ENCODE results near the gene HSPH1. TPM values are rescaled to one million over a fixed set of nuclear protein-coding genes. Genes with fewer than 3 reads are reported as not detected.

The HSPH1 gene
- total and polyA plus RNA-seq, 4 donors, result 11.0 to 30.3 (median 20.3) TPM

DNA sequence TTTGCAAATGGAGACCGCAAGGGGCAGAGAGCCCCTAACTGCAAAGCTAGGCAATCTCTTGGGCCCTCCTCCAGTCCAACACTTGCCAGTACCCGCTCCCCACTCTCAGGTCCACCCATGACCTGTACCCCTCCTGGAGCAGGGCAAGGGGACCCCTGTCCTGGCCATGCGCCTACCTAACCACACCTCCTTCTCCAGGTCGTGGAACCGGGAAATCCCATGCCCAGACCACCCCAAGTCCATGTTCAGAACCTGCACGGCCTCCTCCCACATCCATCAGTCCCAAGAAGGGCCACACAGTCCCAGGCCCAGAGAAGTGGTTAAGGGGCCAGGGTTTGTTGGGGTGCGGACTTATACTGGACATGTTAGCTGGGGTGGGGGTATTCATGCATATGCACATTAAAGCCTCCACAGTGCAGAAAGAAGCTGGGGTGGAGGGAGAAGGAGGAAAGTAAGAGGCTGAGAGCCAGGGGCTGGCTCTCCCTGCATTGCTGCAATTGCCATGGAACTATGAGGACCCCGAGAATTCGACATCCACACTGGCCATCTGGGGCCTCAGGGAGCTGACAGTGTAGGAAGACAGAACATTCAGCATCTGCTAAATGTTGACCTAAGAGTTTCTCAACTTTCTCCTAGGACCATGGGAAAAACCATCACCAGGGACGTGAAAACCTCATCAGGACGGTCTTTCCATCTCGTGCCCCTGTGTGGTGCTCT lies 39.0 kb downstream of the HSPH1 start:
- 86% methylated on average over 12 of the region's 12 CpGs for WGBS
- no peak overlapping the region for H3K9ac ChIP-seq (ENCODE audit: low read depth in 1 of 2, low read length in 2 of 2)
- no peak for DNase-seq (ENCODE audit: low spot score)
- H3K4me3 ChIP-seq (ENCODE audit: low read depth in 1 of 3, low read length in 3 of 3), result no peak overlapping the region
- peaks cover 0 to 11% (median 0%) of the 10 kb centered on the region in 4 donors for H3K27me3 ChIP-seq (ENCODE audit: control insufficient read depth in 4 of 4, insufficient read depth in 4 of 4, low read length in 3 of 4)
- H3K4me1 ChIP-seq (ENCODE audit: control insufficient read depth in 4 of 4, insufficient read depth in 4 of 4, low read length in 3 of 4), result no peaks in the 10 kb centered on the region
- TF ChIP-seq, protein P1, sequence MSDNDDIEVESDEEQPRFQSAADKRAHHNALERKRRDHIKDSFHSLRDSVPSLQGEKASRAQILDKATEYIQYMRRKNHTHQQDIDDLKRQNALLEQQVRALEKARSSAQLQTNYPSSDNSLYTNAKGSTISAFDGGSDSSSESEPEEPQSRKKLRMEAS (IDR thresholded peaks at IDR 0.05), result no peak
- no peak for TF ChIP-seq NR2F2 (IDR thresholded peaks at IDR 0.05)
- TF ChIP-seq CTCF (IDR thresholded peaks at IDR 0.05; ENCODE audit: low read depth, low read length, missing input control), result no peak
- no peak for TF ChIP-seq HNF4G (IDR thresholded peaks at IDR 0.05)
- no peak for TF ChIP-seq FOXA2 (IDR thresholded peaks at IDR 0.05)
- TF ChIP-seq REST (IDR thresholded peaks at IDR 0.05), result no peak
- TF ChIP-seq RXRA (IDR thresholded peaks at IDR 0.05), result no peak
- TF ChIP-seq EGR1 (IDR thresholded peaks at IDR 0.05; ENCODE audit: low read depth in 2 of 2), result no peak
- no peak for TF ChIP-seq SP1 (IDR thresholded peaks at IDR 0.05)
- no peak for TF ChIP-seq HNF4A (conservative IDR thresholded peaks at IDR 0.05)
- no peak for TF ChIP-seq YY1 (IDR thresholded peaks at IDR 0.05)
- no peak overlapping the region for H3K27ac ChIP-seq (ENCODE audit: low read depth in 1 of 2, low read length in 2 of 2)
- no peaks in the 10 kb centered on the region for H3K36me3 ChIP-seq (ENCODE audit: control insufficient read depth in 4 of 4, insufficient read depth in 3 of 4, low read depth in 1 of 4, low read length in 3 of 4)
- H3K9me3 ChIP-seq (ENCODE audit: control insufficient read depth in 4 of 4, low read length in 3 of 4), result no peaks in the 10 kb centered on the region

GRCh38 chr13:31122143-31122542 lies 39.6 kb downstream of the HSPH1 start:
- Histone ChIP-seq H3K36me3 (ENCODE audit: control insufficient read depth in 4 of 4, insufficient read depth in 3 of 4, low read depth in 1 of 4, low read length in 3 of 4) (no peaks in the 10 kb centered on the region), H3K4me1 (ENCODE audit: control insufficient read depth in 4 of 4, insufficient read depth in 4 of 4, low read length in 3 of 4) (no peaks in the 10 kb centered on the region), H3K4me3 (ENCODE audit: low read depth in 1 of 3, low read length in 3 of 3) (no peak overlapping the region), H3K9me3 (ENCODE audit: control insufficient read depth in 4 of 4, low read length in 3 of 4) (no peaks in the 10 kb centered on the region), H3K27me3 (ENCODE audit: control insufficient read depth in 4 of 4, insufficient read depth in 4 of 4, low read length in 3 of 4) (peaks cover 0 to 11% (median 0%) of the 10 kb centered on the region in 4 donors), H3K27ac (ENCODE audit: low read depth in 1 of 2, low read length in 2 of 2) (no peak overlapping the region), H3K9ac (ENCODE audit: low read depth in 1 of 2, low read length in 2 of 2) (no peak overlapping the region)
- TF ChIP-seq, protein P2, sequence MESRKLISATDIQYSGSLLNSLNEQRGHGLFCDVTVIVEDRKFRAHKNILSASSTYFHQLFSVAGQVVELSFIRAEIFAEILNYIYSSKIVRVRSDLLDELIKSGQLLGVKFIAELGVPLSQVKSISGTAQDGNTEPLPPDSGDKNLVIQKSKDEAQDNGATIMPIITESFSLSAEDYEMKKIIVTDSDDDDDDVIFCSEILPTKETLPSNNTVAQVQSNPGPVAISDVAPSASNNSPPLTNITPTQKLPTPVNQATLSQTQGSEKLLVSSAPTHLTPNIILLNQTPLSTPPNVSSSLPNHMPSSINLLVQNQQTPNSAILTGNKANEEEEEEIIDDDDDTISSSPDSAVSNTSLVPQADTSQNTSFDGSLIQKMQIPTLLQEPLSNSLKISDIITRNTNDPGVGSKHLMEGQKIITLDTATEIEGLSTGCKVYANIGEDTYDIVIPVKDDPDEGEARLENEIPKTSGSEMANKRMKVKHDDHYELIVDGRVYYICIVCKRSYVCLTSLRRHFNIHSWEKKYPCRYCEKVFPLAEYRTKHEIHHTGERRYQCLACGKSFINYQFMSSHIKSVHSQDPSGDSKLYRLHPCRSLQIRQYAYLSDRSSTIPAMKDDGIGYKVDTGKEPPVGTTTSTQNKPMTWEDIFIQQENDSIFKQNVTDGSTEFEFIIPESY (IDR thresholded peaks at IDR 0.05), result no peak
- no peak for TF ChIP-seq RAD21 (IDR thresholded peaks at IDR 0.05)
- TF ChIP-seq NR2F2 (IDR thresholded peaks at IDR 0.05), result no peak
- TF ChIP-seq, protein P1 (IDR thresholded peaks at IDR 0.05), result no peak
- TF ChIP-seq GABPA (IDR thresholded peaks at IDR 0.05 in 1 of 2, conservative IDR thresholded peaks at IDR 0.05 in 1 of 2), result no peak
- TF ChIP-seq CTCF (IDR thresholded peaks at IDR 0.05; ENCODE audit: low read depth, low read length, missing input control), result no peak
- no peak for TF ChIP-seq HNF4G (IDR thresholded peaks at IDR 0.05)
- no peak for TF ChIP-seq YY1 (IDR thresholded peaks at IDR 0.05)
- TF ChIP-seq SP1 (IDR thresholded peaks at IDR 0.05), result no peak
- TF ChIP-seq, protein P3, sequence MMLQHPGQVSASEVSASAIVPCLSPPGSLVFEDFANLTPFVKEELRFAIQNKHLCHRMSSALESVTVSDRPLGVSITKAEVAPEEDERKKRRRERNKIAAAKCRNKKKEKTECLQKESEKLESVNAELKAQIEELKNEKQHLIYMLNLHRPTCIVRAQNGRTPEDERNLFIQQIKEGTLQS (IDR thresholded peaks at IDR 0.05), result no peak
- no peak for TF ChIP-seq TAF1 (conservative IDR thresholded peaks at IDR 0.05)
- TF ChIP-seq FOXA2 (IDR thresholded peaks at IDR 0.05), result no peak
- TF ChIP-seq REST (IDR thresholded peaks at IDR 0.05), result no peak
- DNase-seq (ENCODE audit: low spot score), result no peak
- WGBS, result 92% methylated on average over 4 of the region's 4 CpGs
